OCI-LY7 (cell line): ENCODE data around the gene GDPD4.

Experiments
- EZH2phosphoT487 ChIP-seq: fragments of 200-600 bp; sonication (generic); IDR thresholded peaks from 2 replicates; pipeline ENCODE4 v1.6.1; 2018; ENCODE audit warnings: low read depth, borderline replicate concordance, mild to moderate bottlenecking, mixed run types, antibody characterized with exemption, low read length, moderate library complexity, mixed read lengths
- TF ChIP-seq, protein P1 (sequence below): fragments of 200-600 bp; sonication (generic); conservative IDR thresholded peaks from 2 replicates; pipeline ENCODE4 v1.5.1; 2014; ENCODE audit warnings: mild to moderate bottlenecking, antibody characterized with exemption, low read length, moderate library complexity, mixed read lengths

DNA sequence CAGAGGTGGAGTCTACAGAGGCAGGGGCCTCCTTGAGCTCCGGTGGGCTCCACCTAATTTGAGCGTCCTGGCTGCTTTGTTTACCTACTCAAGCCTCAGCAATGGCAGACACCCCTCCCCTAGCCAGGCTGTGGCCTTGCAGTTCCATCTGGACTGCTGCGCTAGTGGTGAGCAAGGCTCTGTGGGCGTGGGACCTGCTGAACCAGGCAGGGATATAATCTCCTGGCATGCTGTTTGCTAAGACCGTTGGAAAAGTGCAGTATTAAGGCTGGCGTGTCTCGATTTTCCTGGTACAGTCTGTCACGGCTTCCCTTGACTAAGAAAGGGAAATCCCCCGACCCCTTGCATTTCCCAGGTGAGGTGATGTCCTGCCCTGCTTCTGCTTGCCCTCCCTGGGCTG is 77.7 kb downstream of the GDPD4 start:
- TF ChIP-seq, protein P1, sequence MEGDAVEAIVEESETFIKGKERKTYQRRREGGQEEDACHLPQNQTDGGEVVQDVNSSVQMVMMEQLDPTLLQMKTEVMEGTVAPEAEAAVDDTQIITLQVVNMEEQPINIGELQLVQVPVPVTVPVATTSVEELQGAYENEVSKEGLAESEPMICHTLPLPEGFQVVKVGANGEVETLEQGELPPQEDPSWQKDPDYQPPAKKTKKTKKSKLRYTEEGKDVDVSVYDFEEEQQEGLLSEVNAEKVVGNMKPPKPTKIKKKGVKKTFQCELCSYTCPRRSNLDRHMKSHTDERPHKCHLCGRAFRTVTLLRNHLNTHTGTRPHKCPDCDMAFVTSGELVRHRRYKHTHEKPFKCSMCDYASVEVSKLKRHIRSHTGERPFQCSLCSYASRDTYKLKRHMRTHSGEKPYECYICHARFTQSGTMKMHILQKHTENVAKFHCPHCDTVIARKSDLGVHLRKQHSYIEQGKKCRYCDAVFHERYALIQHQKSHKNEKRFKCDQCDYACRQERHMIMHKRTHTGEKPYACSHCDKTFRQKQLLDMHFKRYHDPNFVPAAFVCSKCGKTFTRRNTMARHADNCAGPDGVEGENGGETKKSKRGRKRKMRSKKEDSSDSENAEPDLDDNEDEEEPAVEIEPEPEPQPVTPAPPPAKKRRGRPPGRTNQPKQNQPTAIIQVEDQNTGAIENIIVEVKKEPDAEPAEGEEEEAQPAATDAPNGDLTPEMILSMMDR = no peak
- no peak for TF ChIP-seq EZH2phosphoT487
